Endothelial cell of umbilical vein (primary cell): Measurements from ENCODE around the gene HSP90AB1. TPM values are rescaled to one million over a fixed set of nuclear protein-coding genes. Genes with fewer than 3 reads are reported as not detected.
A peak's percentile ranks its signal among the peaks of the same experiment; 100 is the strongest.

Experiments used
- BruUV-seq: library from RNA; stranded (reverse); fragments of 400-500 nt; replicated peaks from 2 replicates; lab custom pipeline; 2021; lab: Mats Ljungman, UMichigan
- CTCF ChIA-PET: fragments of 300-600, 350-600 bp; sonication (Branson Sonifier 250); formaldehyde crosslinking; loops from one replicate; lab custom pipeline; 2021; ENCODE audit warnings: antibody characterized with exemption, inconsistent platforms; lab: Charles Lee
- POLR2A ChIA-PET: fragments of 300-600, 350-600 bp; sonication (Branson Sonifier 250); formaldehyde crosslinking; loops from one replicate; lab custom pipeline; 2021; ENCODE audit warnings: antibody characterized with exemption, inconsistent platforms; lab: Charles Lee
- DNase-seq: peaks from one replicate; pipeline ENCODE4 v3.0.0-alpha.2; 2011; ENCODE audit warnings: low read depth, low spot score
- FAIRE-seq: peaks from 2 replicates; lab custom pipeline; 2011; peaks lifted over from hg19 to GRCh38; lab: Jason Lieb, UNC
- H2AFZ ChIP-seq: 2 replicates; pipeline ENCODE4 v1.6.0; 2012; ENCODE audit warnings: low read depth, low read length, control low read depth, inconsistent platforms
- H3K27ac ChIP-seq: 2 replicates; pipeline ENCODE4 v1.5.1; 2011; ENCODE audit warnings: low read depth, mild to moderate bottlenecking, control low read depth, low read length, moderate library complexity; ENCODE audit not compliant: insufficient read depth
- H3K27me3 ChIP-seq, 2 experiments: 2 replicates each; pipeline versions ENCODE4 v1.6.0 to v1.6.1; 2011; ENCODE audit warnings: low read length in 2 of 2, mixed read lengths in 1 of 2; ENCODE audit not compliant: control insufficient read depth in 2 of 2, insufficient read depth in 2 of 2
- H3K36me3 ChIP-seq, 2 experiments: 2 replicates in 1 of 2; 3 replicates in 1 of 2; pipeline ENCODE4 v1.5.1; 2011; ENCODE audit warnings: low read length in 2 of 2, mild to moderate bottlenecking in 1 of 2, moderate library complexity in 1 of 2; ENCODE audit not compliant: control insufficient read depth in 2 of 2, insufficient read depth in 2 of 2; ENCODE audit errors: extremely low read depth in 1 of 2
- H3K4me1 ChIP-seq: 3 replicates; pipeline ENCODE4 v1.5.1; 2011; ENCODE audit warnings: mild to moderate bottlenecking, low read length; ENCODE audit not compliant: control insufficient read depth, insufficient read depth; ENCODE audit errors: extremely low read depth
- H3K4me2 ChIP-seq: 2 replicates; pipeline ENCODE4 v1.6.1; 2011; ENCODE audit warnings: low read length, control low read depth, mixed read lengths; ENCODE audit not compliant: insufficient read depth
- H3K4me3 ChIP-seq, 3 experiments: fragments of 200-600 bp in 1 of 3; sonication (generic), shearing (Covaris generic) in 1 of 3; replicated peaks in 1 of 3; 2 replicates each; pipeline ENCODE4 v1.5.1; 2011 to 2016; ENCODE audit warnings: control low read depth in 3 of 3, low read length in 3 of 3, mild to moderate bottlenecking in 2 of 3, inconsistent platforms in 1 of 3, low read depth in 1 of 3, moderate library complexity in 1 of 3; ENCODE audit not compliant: insufficient read depth in 1 of 3
- H3K79me2 ChIP-seq: 2 replicates; pipeline ENCODE4 v1.6.0; 2012; ENCODE audit warnings: low read length, inconsistent platforms; ENCODE audit not compliant: control insufficient read depth, insufficient read depth
- H3K9ac ChIP-seq: replicated peaks from 2 replicates; pipeline ENCODE3; 2011; ENCODE audit warnings: low read length, control low read depth; ENCODE audit not compliant: insufficient read depth; ENCODE audit errors: extremely low read depth
- H3K9me1 ChIP-seq: replicated peaks from 3 replicates; pipeline ENCODE4 v1.6.0; 2011; ENCODE audit warnings: mild to moderate bottlenecking, low read length; ENCODE audit not compliant: control insufficient read depth, insufficient read depth; ENCODE audit errors: extremely low read depth
- H3K9me3 ChIP-seq: replicated peaks from 2 replicates; pipeline ENCODE4 v1.5.1; 2012; ENCODE audit warnings: low read length, inconsistent platforms; ENCODE audit not compliant: control insufficient read depth, insufficient read depth
- H4K20me1 ChIP-seq: replicated peaks from 2 replicates; pipeline ENCODE3; 2011; ENCODE audit warnings: mild to moderate bottlenecking, low read length; ENCODE audit not compliant: control insufficient read depth, insufficient read depth; ENCODE audit errors: extremely low read depth
- CTCF ChIP-seq, 2 donors: IDR thresholded peaks; 1 replicate in 1 of 2; 2 replicates in 1 of 2; pipeline ENCODE4 v1.5.1; 2011; ENCODE audit warnings: low read length in 2 of 2, mild to moderate bottlenecking in 2 of 2, moderate library complexity in 2 of 2, control low read depth in 1 of 2, inconsistent platforms in 1 of 2, low read depth in 1 of 2; ENCODE audit not compliant: insufficient read depth in 1 of 2; ENCODE audit errors: extremely low read depth in 1 of 2
- EZH2 ChIP-seq: IDR thresholded peaks from 2 replicates; pipeline ENCODE4 v1.6.1; 2012; ENCODE audit warnings: borderline replicate concordance, low read depth, mild to moderate bottlenecking, moderate library complexity, low read length, inconsistent platforms; ENCODE audit not compliant: severe bottlenecking
- FOS ChIP-seq: IDR thresholded peaks from 2 replicates; pipeline ENCODE4 v1.6.1; 2011; ENCODE audit warnings: mild to moderate bottlenecking, low read length, moderate library complexity, borderline replicate concordance; ENCODE audit not compliant: insufficient read depth
- JUN ChIP-seq: IDR thresholded peaks from 2 replicates; pipeline ENCODE4 v1.6.1; 2011; ENCODE audit warnings: borderline replicate concordance, low read depth; ENCODE audit not compliant: insufficient read length, insufficient read depth
- MAX ChIP-seq: IDR thresholded peaks from 2 replicates; pipeline ENCODE4 v1.6.1; 2011; ENCODE audit not compliant: insufficient read depth, insufficient read length
- POLR2AphosphoS5 ChIP-seq: IDR thresholded peaks from 2 replicates; pipeline ENCODE4 v1.6.1; 2012; ENCODE audit warnings: low read depth, mild to moderate bottlenecking, control low read depth, low read length, moderate library complexity; ENCODE audit not compliant: insufficient read depth
- dilution Hi-C: fragments of 300-500 bp; cut with MboI; formaldehyde crosslinking; loops from one replicate; pipeline ENCODE4 v1.15.0; 2019; ENCODE audit warnings: low sequenced_read_pairs; ENCODE audit not compliant: extremely low pct_ligation_motif_present
- intact Hi-C: fragments of 100-400 bp; cut with micrococcal nuclease; formaldehyde crosslinking; loops from one replicate; pipeline ENCODE4 v1.10.0; 2022
- polyA plus RNA-seq, 4 experiments: library from polyadenylated mRNA; depleted of rRNA in 3 of 4; stranded (reverse) in 3 of 4; unstranded in 1 of 4; fragments of >200 nt; gene quantifications; 2 replicates each; pipeline versions ENCODE4 v1.2.1 to v1.2.3, GENCODE V29; 2011 to 2012; ENCODE audit warnings: missing spikeins in 1 of 4
- total RNA-seq: library from RNA; stranded (reverse); gene quantifications from 2 replicates; pipeline ENCODE4 v1.2.3, GENCODE V29; 2021

HSP90AB1 gene
- total and polyA plus RNA-seq, 2 donors (not counting 3 experiments of a cell fraction or from before 2014, with no cell fraction given): 824 to 1,201 TPM

- TF ChIP-seq JUN (no peak), POLR2AphosphoS5 (peak; percentile 66), MAX (no peak), CTCF (IDR thresholded peaks at IDR 0.05; ENCODE audit: extremely low read depth in 1 of 2, insufficient read depth in 1 of 2, low read depth in 1 of 2, low read length in 2 of 2) (peak; percentile 17 to 49), FOS (no peak), EZH2 (no peak)
- ChIA-PET CTCF (interaction anchor here (1.0 to 5.4 kb wide), 10 partner anchors 9 to 150 kb away, joined by 4 to 38 read pairs (median 6); partner anchors contain the start of genes SLC29A1 and SLC35B2), POLR2A (interaction anchor here (0.6 to 3.1 kb wide), 20 partner anchors 9 to 147 kb away, joined by 3 to 49 read pairs (median 4); partner anchors contain the start of genes MRPL14, MYMX, SLC29A1 and SLC35B2)
- DNase-seq (peak; percentile 83), FAIRE-seq (peak; percentile 33)
- no peaks in the 10 kb centered on the region for H3K9me1 ChIP-seq
- H3K9me3 ChIP-seq: no peaks in the 10 kb centered on the region
- H3K4me1 ChIP-seq: peaks cover 26% of the 10 kb centered on the region
- H4K20me1 ChIP-seq: peaks cover 7% of the 10 kb centered on the region
- H3K4me2 ChIP-seq: peak overlapping the region; percentile 64
- intact Hi-C loops: loop anchor here (1.0 to 2.0 kb wide), 2 partner anchors 8 to 67 kb away; no protein-coding TSS in a partner anchor
- peaks cover 17 to 19% of the 10 kb centered on the region in 2 experiments for H3K36me3 ChIP-seq
- dilution Hi-C loops: no loop called here
- peaks cover 42% of the 10 kb centered on the region for H3K79me2 ChIP-seq
- peak overlapping the region; percentile 54 to 85 (median 76) for H3K4me3 ChIP-seq
- H3K27ac ChIP-seq: peak overlapping the region; percentile 65
- no peaks in the 10 kb centered on the region for H3K27me3 ChIP-seq
- peak overlapping the region; percentile 93 for H3K9ac ChIP-seq
- peak overlapping the region; percentile 77 for H2AFZ ChIP-seq
- no TSS peak for BruUV-seq
Observed at GRCh38 chr6:44245912-44246662, 814 bp upstream of the HSP90AB1 start.
